ENCODE results near the gene NCAPD3. TPM values are rescaled to one million over a fixed set of nuclear protein-coding genes. Genes with fewer than 3 reads are reported as not detected.

Gene NCAPD3
- total RNA-seq, 2 experiments from 2014 or later: 123 to 143 TPM

DNA sequence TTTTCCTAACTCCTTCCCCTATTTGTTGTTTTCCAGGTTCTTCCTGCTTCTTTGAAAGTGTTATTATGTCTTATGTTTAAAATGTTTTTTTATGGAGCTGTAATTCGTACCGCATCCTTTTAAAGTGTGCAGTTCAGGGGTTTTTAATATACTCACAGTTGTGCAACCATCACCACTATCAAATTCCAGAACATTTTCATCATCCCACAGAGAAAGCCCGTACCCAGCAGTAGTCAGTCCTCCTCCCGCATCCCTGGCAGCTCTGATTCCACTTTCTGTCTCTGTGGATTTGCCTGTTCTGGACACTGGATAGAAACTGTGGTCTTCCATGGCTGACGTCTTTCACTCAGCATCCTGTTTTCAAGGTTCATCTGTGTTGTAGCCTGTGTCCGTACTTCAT, 81.2 kb downstream of the NCAPD3 start:
- DNase-seq (no peak), ATAC-seq (no peak)
- H3K9me3 Mint-ChIP-seq (ENCODE audit: low read depth): no peaks in the 10 kb centered on the region
- no peak overlapping the region for H3K27ac Mint-ChIP-seq
- peaks cover 8% of the 10 kb centered on the region for H3K36me3 Mint-ChIP-seq
- H3K4me3 Mint-ChIP-seq: no peak overlapping the region
- H3K4me1 Mint-ChIP-seq: peaks cover 9% of the 10 kb centered on the region
- CTCF ChIA-PET: interaction anchor here (0.7 to 2.0 kb wide), 4 partner anchors 10 to 125 kb away, joined by 3 to 8 read pairs (median 3); no protein-coding TSS in a partner anchor
- H3K27me3 Mint-ChIP-seq: no peaks in the 10 kb centered on the region

DNA sequence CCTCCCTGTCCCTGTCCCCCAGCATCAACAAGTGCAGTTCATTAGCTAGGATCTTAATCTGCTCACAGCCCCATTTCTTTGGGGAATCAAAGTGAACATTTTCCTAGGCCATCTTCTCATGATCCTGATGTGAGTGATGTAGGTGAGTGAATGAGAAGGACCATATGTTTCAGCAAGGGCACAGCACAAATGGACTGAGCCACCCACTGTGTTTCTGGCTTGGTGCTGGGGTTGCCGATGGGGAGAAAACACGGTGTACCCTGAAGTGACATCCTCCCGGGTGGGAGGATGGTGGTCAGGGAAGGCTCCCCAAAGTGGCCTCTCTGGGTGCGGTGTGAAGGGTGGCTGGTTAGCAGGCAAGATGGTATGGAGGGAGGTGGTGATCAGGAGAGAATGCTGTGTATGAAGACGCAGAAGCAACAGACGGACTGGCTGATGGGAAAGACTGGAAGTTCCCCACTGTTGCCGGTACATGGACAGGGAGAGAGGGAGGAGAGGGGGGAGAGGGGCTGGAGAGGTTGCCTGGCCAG, 82.7 kb downstream of the NCAPD3 start:
- Mint-ChIP-seq H3K27me3 (no peaks in the 10 kb centered on the region), H3K4me3 (no peak overlapping the region), H3K36me3 (peaks cover 6% of the 10 kb centered on the region), H3K9me3 (ENCODE audit: low read depth) (no peaks in the 10 kb centered on the region), H3K4me1 (peaks cover 9% of the 10 kb centered on the region), H3K27ac (no peak overlapping the region)
- no peak for DNase-seq
- CTCF ChIA-PET: interaction anchor here (1.1 to 2.9 kb wide), 5 partner anchors 43 to 214 kb away, joined by 3 to 26 read pairs (median 4); no protein-coding TSS in a partner anchor
- no peak for ATAC-seq

DNA sequence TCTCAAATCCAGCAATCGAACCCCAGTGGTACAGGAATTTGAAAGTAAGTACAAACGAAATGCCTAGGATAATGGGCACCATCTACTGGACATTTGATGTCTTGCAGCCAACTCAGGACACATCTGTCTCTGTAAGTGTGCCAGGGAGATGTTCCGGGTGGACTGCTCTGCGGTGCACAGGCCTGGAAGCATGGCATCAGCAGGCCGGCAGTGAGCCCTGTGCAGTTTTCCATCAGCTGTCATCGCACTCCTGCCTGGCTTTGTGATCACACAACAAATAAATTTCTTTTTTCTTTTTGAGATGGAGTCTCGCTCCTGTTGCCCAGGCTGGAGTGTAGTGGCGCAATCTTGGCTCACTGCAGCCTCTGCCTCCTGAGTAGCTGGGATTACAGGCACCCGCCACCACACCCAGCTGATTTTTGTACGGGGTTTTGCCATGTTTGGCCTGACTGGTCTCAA, 83.9 kb downstream of the NCAPD3 start:
- ATAC-seq: peak; percentile 78
- Mint-ChIP-seq H3K36me3 (peaks cover 3% of the 10 kb centered on the region), H3K4me3 (no peak overlapping the region), H3K27ac (no peak overlapping the region), H3K27me3 (no peaks in the 10 kb centered on the region), H3K4me1 (peaks cover 9% of the 10 kb centered on the region), H3K9me3 (ENCODE audit: low read depth) (no peaks in the 10 kb centered on the region)
- CTCF ChIA-PET: interaction anchor here (0.7 to 2.9 kb wide), 9 partner anchors 24 to 213 kb away, joined by 3 to 26 read pairs (median 4); no protein-coding TSS in a partner anchor
- DNase-seq: peak; percentile 73

DNA sequence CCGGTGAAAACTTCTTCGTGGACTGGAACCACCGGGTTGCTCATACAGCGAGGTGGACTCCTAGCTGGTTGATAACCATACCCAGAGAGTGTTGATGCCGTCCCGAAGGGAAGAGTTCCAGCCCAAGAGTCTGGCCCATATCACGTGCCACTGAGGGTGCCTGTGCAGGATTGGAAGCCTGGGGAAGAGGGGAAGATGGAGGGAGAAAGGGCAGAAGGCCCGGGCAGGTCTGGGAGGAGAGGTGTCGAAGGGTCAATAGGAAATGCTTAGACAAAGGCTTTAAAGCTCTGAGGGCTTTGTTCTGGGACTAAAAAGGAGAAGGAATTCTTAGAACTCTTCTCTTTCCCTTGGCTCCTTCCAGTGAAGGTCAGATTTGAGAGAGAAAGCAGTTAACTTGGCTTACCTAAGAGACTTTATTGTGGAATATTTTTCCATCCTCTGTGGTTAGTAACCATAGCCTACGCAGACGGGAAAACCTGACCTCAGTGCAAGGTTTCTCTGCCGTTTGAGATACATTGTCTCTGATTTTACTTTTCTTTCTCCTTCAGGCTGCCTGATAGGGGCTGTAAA, 84.4 kb downstream of the NCAPD3 start:
- Mint-ChIP-seq H3K4me3 (no peak overlapping the region), H3K9me3 (ENCODE audit: low read depth) (no peaks in the 10 kb centered on the region), H3K27ac (no peak overlapping the region), H3K4me1 (peaks cover 9% of the 10 kb centered on the region), H3K36me3 (peaks cover 2% of the 10 kb centered on the region), H3K27me3 (no peaks in the 10 kb centered on the region)
- ATAC-seq (no peak), DNase-seq (no peak)
- CTCF ChIA-PET: interaction anchor here (0.6 to 2.9 kb wide), 13 partner anchors 9 to 213 kb away, joined by 3 to 26 read pairs (median 3); no protein-coding TSS in a partner anchor

DNA sequence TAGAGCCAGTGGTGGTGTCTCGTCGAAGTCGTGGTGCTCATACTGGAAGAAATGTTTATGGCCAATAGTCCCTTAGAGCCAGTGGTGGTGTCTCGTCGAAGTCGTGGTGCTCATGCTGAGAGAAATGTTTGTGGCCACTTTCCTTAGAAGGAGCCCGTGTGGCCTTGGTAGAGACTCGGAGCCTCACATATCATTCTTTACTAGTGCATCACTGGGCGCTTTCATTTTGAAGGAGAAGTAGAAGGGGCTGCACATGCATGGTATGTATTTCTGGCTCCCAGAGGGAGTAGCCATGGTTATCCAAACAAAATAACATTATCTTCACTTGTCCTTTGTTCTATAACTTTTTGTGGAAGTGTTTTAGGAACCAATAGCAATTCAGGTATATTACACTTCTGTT, 85.4 kb downstream of the NCAPD3 start:
- H3K4me3 Mint-ChIP-seq: no peak overlapping the region
- H3K27ac Mint-ChIP-seq: no peak overlapping the region
- peaks cover 2% of the 10 kb centered on the region for H3K36me3 Mint-ChIP-seq
- CTCF ChIA-PET: interaction anchor here (0.9 to 2.9 kb wide), 7 partner anchors 8 to 211 kb away, joined by 3 to 26 read pairs (median 6); no protein-coding TSS in a partner anchor
- no peaks in the 10 kb centered on the region for H3K4me1 Mint-ChIP-seq
- peaks cover 5% of the 10 kb centered on the region for H3K27me3 Mint-ChIP-seq
- DNase-seq: no peak
- ATAC-seq: no peak
- H3K9me3 Mint-ChIP-seq (ENCODE audit: low read depth): peaks cover 4% of the 10 kb centered on the region

DNA sequence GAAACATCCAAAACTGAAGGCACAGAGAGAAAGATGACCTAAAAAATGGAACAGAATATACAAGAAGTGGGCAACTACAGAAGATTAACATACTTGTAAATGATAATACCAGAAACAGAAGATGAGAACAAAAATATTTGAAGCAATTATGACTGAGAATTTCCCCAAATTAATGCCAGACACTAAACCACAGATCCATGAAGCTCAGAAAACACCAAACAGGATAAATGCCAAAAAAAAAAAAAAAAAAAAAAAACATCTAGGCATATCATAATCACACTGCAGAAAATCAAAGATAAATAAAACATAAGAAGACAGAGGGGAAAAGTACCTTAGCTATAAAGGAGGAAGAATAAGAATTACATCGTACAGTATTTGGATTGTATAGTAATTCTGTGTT, 89.6 kb downstream of the NCAPD3 start:
- H3K4me1 Mint-ChIP-seq: no peaks in the 10 kb centered on the region
- CTCF ChIA-PET: interaction anchor here (1.6 kb wide), 1 partner anchor 206 kb away, joined by 5 read pairs; no protein-coding TSS in a partner anchor
- ATAC-seq (no peak), DNase-seq (no peak)
- H3K36me3 Mint-ChIP-seq: peaks cover 8% of the 10 kb centered on the region
- H3K27ac Mint-ChIP-seq: no peak overlapping the region
- no peak overlapping the region for H3K4me3 Mint-ChIP-seq
- H3K27me3 Mint-ChIP-seq: peaks cover 5% of the 10 kb centered on the region
- H3K9me3 Mint-ChIP-seq (ENCODE audit: low read depth): peaks cover 9% of the 10 kb centered on the region

DNA sequence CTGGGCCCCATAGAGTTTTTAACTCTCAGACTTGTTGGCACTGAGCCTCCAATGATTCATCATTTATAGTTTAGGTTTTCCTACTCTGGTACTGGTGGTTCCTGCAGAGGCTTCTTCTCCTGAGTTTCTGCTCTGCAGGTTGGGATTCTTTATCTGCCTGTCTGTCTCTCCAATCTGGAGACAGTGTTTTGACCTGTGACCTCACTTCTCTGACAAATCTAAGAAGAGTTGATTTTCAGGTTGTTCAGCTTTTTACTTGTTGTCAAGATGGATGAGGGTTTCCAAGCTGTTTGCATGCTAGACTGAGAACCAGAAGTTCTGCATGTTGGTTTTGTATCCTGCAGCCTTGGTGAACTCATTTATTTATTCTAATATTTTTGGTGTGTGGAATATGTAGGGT, 91.0 kb downstream of the NCAPD3 start:
- peaks cover 9% of the 10 kb centered on the region for H3K9me3 Mint-ChIP-seq (ENCODE audit: low read depth)
- peaks cover 5% of the 10 kb centered on the region for H3K27me3 Mint-ChIP-seq
- no peak for DNase-seq
- ATAC-seq: no peak
- H3K27ac Mint-ChIP-seq: no peak overlapping the region
- no peaks in the 10 kb centered on the region for H3K4me1 Mint-ChIP-seq
- no peak overlapping the region for H3K4me3 Mint-ChIP-seq
- CTCF ChIA-PET: interaction anchor here (1.3 kb wide), 1 partner anchor 205 kb away, joined by 3 read pairs; no protein-coding TSS in a partner anchor
- peaks cover 8% of the 10 kb centered on the region for H3K36me3 Mint-ChIP-seq

DNA sequence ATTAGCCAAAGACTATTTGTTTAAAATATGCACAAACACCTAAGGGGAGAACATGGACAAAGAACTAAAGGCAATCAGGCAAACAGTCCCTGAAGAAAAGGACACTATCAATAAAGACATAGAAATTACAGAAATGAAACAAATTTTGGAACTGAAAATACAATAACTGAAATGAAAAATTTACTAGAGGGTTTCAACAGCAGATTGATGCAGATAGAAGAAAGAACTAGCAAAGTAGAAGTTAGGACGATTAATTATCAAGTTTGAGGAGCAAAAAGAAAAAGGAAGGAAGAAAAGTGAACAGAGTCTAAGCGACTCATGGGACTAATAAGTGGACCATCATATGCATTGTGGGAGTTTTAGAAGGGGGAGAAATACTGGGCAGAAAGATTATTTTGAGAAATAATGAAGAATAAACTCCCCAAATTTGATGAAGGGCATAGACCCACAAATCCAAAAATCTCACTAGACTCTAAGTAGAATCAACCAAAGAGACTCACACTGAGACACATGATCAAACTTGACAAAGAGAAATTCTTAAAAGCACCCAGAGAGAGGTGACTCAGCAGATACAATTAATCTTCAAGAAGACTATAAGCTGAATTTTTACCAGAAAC, 92.0 kb downstream of the NCAPD3 start:
- ATAC-seq (no peak), DNase-seq (no peak)
- no peak overlapping the region for H3K27ac Mint-ChIP-seq
- H3K36me3 Mint-ChIP-seq: peaks cover 8% of the 10 kb centered on the region
- H3K4me3 Mint-ChIP-seq: no peak overlapping the region
- H3K27me3 Mint-ChIP-seq: peaks cover 5% of the 10 kb centered on the region
- CTCF ChIA-PET: interaction anchor here (1.3 kb wide), 1 partner anchor 204 kb away, joined by 3 read pairs; no protein-coding TSS in a partner anchor
- H3K9me3 Mint-ChIP-seq (ENCODE audit: low read depth): peaks cover 9% of the 10 kb centered on the region
- H3K4me1 Mint-ChIP-seq: peaks cover 4% of the 10 kb centered on the region

DNA sequence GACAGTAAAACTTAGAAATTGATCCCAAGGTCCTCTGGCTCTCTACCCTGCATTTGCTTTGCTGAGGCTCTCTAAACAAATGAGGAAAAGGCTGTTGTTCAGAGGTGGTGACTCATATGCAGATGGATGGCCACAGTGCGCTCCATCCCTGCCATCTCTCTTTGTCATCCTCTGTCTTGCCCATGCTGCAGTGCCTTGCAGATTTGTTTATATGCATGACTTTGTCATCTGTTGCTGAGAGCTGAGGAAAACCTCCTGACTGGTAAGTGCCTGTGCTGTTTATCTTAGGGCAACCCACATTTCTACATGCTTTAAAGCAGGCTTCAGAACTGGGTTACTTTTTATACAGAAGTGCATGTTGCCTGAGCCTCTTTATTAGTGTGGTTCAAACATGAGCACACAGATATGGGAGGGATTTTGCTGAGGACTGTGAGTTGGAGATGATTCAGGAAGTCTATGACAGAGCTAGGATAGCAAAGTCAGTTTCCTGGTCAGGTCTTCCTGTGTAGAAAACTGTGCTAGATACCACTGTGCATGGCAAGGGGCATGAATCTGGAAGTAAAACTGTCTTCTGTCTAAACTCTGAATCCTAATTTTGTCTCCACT, 97.4 kb downstream of the NCAPD3 start:
- H3K36me3 Mint-ChIP-seq: peaks cover under 1% of the 10 kb centered on the region
- CTCF ChIA-PET: interaction anchor here (0.9 to 1.1 kb wide), 3 partner anchors 12 to 76 kb away, joined by 3 read pairs; no protein-coding TSS in a partner anchor
- peaks cover 20% of the 10 kb centered on the region for H3K4me1 Mint-ChIP-seq
- H3K27ac Mint-ChIP-seq: no peak overlapping the region
- H3K9me3 Mint-ChIP-seq (ENCODE audit: low read depth): peaks cover 3% of the 10 kb centered on the region
- no peak overlapping the region for H3K4me3 Mint-ChIP-seq
- ATAC-seq (peak; percentile 53), DNase-seq (no peak)
- H3K27me3 Mint-ChIP-seq: peaks cover 34% of the 10 kb centered on the region

DNA sequence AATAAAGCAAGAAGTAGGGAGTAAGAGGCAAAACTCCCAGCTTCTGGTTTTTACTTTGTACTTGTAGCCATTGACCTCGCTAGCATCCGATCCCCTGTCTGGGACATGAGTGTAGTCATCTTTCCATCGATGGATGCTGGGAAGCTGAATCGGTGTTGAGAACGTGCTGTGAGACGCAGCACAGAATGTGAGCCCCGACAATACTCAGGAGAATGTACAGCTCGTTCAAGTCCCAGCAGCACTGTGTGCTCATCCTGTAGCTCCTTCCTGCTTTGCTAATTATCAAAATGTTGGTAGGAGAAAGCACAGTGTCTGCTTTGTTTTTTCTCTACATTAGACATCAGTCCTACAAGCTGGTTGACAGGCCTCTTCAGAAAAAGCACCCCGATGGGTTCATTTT, 98.3 kb downstream of the NCAPD3 start:
- CTCF ChIA-PET: interaction anchor here (0.8 to 1.3 kb wide), 4 partner anchors 13 to 75 kb away, joined by 3 to 4 read pairs (median 4); partner anchors contain the start of gene JAM3
- H3K27me3 Mint-ChIP-seq: peaks cover 37% of the 10 kb centered on the region
- no peaks in the 10 kb centered on the region for H3K9me3 Mint-ChIP-seq (ENCODE audit: low read depth)
- H3K4me1 Mint-ChIP-seq: peaks cover 20% of the 10 kb centered on the region
- H3K4me3 Mint-ChIP-seq: no peak overlapping the region
- DNase-seq: no peak
- ATAC-seq: no peak
- H3K36me3 Mint-ChIP-seq: no peaks in the 10 kb centered on the region
- no peak overlapping the region for H3K27ac Mint-ChIP-seq

DNA sequence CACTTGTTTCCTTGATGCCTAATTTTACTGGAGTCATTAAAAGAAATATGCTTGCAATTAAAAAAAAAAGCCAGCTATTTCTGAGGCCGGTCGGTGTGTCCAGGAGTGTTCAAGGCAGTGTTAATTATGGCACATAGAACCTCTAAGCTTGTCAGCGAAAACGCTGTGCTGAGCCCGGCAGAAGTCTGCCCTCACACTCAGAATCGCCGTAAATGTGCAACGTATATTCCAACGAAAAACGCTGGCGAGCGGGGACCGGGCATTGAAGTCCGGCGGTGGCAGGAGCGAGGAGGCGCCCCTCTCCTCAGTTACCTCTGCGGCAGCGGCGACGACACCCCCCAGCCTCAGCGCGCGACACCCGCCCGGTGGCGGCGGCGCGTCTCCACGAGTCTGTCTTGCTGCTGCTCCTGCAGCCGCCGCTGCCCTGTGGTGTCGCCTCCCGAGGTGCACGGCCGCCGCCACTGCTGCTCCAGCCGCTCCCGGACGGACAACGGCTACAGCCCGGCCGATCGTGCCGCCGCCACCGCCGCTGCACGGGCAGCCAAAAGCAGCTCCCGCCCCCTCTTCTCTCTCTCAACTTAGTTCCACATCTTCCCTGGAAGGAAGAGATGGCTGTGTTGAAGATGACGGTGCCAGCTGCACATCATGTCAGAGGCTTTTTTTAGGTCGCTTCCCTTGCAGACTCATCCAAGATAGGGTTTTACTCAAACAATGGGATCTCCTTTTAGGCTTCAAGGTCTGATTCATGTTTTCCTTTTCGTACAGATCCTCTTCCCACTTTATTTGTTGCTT, 98.9 kb downstream of the NCAPD3 start:
- H3K27ac Mint-ChIP-seq: no peak overlapping the region
- H3K4me1 Mint-ChIP-seq: peaks cover 20% of the 10 kb centered on the region
- ATAC-seq (no peak), DNase-seq (no peak)
- CTCF ChIA-PET: interaction anchor here (0.8 to 1.3 kb wide), 5 partner anchors 14 to 74 kb away, joined by 3 to 4 read pairs (median 3); partner anchors contain the start of gene JAM3
- no peaks in the 10 kb centered on the region for H3K9me3 Mint-ChIP-seq (ENCODE audit: low read depth)
- peaks cover 37% of the 10 kb centered on the region for H3K27me3 Mint-ChIP-seq
- no peak overlapping the region for H3K4me3 Mint-ChIP-seq
- no peaks in the 10 kb centered on the region for H3K36me3 Mint-ChIP-seq

DNA sequence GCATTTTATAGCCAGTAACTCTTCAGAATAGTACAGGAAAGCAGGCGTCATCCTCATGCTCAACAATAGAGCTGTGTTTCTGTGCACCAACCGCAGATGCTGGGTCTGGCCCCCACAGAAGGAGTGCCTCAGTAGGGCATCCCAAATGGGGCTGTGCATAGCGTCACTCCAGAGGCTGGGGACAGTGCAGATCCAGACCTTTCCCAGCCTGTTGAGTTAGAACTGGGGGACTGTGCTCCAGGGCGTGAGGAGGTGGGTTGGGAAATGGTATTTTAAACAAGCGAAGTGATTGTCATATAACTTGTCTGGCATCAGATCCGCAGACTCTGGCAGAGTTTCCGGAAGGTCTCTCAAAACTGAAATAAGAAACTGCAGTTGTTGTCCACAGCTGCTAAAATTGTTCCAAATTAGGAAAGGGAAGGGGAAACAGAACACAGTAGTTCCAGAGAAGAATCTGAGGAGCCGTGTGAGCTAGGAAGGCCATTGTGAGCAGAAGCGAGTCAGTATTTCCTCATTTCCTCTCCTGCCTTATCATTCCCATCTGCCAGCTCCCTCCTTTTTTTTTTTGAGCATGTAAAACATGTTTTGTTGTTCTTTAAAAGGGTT, 102.7 kb downstream of the NCAPD3 start:
- no peak for DNase-seq
- H3K27me3 Mint-ChIP-seq: peaks cover 32% of the 10 kb centered on the region
- H3K4me3 Mint-ChIP-seq: no peak overlapping the region
- CTCF ChIA-PET: interaction anchor here (1.5 to 1.6 kb wide), 2 partner anchors 9 to 71 kb away, joined by 4 read pairs; no protein-coding TSS in a partner anchor
- peaks cover 1% of the 10 kb centered on the region for H3K36me3 Mint-ChIP-seq
- no peaks in the 10 kb centered on the region for H3K9me3 Mint-ChIP-seq (ENCODE audit: low read depth)
- no peak for ATAC-seq
- no peak overlapping the region for H3K27ac Mint-ChIP-seq
- H3K4me1 Mint-ChIP-seq: peaks cover 20% of the 10 kb centered on the region

Data from activated CD8-positive, alpha-beta memory T cell treated with anti-CD3 and anti-CD28 coated beads, Interleukin-2, amount 10 ng/mL, durations not matched to agents 7 days and 5 days (primary cell).